ENCODE results near the gene WHRN.

- TF ChIP-seq, protein P1, sequence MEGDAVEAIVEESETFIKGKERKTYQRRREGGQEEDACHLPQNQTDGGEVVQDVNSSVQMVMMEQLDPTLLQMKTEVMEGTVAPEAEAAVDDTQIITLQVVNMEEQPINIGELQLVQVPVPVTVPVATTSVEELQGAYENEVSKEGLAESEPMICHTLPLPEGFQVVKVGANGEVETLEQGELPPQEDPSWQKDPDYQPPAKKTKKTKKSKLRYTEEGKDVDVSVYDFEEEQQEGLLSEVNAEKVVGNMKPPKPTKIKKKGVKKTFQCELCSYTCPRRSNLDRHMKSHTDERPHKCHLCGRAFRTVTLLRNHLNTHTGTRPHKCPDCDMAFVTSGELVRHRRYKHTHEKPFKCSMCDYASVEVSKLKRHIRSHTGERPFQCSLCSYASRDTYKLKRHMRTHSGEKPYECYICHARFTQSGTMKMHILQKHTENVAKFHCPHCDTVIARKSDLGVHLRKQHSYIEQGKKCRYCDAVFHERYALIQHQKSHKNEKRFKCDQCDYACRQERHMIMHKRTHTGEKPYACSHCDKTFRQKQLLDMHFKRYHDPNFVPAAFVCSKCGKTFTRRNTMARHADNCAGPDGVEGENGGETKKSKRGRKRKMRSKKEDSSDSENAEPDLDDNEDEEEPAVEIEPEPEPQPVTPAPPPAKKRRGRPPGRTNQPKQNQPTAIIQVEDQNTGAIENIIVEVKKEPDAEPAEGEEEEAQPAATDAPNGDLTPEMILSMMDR (IDR thresholded peaks at IDR 0.05), result no peak
- TF ChIP-seq POLR2AphosphoS5 (IDR thresholded peaks at IDR 0.05) (no peak), POLR2A (IDR thresholded peaks at IDR 0.05) (no peak), EP300 (IDR thresholded peaks at IDR 0.05) (no peak)
These were observed 39.9 kb downstream of the WHRN start for GRCh38 chr9:114465417-114465816.
